Measurements from ENCODE around the gene RGS7.

The RGS7 gene

DNA sequence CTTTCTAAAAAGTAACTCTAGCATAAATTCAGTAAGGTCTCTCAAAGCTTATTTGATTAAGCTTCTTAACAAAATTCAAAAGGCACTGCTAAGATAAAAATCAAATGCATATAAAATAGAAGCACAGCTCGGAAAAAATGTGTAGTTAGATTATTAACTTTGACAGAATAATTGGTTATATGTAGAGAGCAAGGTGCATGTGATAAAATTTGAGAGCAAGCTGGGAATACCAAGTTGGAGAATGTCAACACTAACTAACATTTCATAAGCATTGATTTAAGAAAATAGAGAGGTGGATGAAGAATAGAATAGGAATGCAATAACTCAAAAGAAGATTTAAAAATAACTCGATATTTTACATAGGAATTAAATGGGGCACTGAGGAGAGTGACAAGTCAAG, 540.5 kb downstream of the RGS7 start:
- no peak for DNase-seq

GRCh38 chr1:240813720-240814119, 543.3 kb downstream of the RGS7 start:
- no peak for DNase-seq

GRCh38 chr1:240811256-240811655, 545.7 kb downstream of the RGS7 start:
- no peak for DNase-seq

DNA sequence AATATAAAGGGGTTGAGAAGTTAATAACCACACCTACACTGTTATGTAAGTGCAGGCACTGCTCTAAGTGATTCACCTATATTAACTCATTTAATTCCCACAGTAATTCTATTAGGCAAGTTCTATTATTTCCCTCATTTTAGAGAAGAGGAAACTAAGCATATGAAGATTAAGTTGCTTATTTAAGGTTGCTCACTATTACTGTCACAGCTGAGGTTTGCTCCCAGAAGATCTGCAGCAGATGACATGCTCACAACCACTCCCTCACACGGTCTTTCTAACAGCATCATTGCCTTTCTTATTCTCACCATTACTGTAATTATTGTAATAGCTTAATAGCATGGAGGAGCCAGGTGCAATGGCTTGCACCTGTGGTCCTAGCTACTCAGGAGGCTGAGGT, 548.6 kb downstream of the RGS7 start:
- peak in 1 of 3 experiments; percentile 30 for DNase-seq

DNA sequence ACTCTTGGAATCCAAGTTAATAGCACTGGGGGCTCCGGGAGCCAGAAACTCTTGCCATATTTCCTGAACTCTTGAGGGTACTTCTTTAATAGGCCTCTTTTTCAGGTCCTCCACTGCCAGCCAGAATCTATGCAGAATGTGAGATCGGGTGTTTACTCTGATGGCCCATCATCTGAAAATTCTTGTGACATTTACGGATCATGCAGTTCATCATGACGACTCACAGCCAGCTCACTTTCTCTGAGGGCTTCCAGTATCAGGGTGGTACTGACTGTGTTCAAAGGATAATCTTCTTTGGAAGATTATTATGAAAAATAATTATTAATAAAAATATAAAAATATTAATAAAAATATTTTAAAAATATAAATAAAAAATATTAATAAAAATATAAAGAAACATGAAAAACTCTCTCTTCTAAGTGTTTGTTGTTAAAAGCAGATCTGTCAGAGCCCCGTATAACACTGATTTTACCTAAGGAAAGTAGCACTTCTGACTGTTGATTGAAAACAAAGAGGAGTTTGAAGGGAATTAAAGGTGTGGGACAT, 550.7 kb downstream of the RGS7 start:
- DNase-seq, result no peak

DNA sequence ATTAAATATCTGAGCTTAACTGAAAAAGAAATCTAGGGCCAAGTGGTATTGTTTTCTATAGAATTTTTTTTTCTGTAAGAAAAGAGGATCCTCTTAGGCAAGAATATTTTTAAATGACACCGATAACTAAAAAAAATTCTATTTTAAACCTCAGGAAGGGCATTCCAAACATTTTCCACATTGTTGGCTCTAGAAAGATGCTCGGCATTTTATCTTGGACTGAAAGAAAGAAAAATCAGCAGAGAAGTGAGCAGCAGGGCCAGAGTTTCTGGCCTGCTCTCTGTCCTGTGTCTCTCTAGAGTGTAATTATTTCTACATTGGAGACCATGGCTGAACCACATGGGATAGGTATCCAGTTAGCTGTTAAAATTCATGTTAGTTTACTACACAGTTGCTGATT, 552.5 kb downstream of the RGS7 start:
- no peak for DNase-seq

DNA sequence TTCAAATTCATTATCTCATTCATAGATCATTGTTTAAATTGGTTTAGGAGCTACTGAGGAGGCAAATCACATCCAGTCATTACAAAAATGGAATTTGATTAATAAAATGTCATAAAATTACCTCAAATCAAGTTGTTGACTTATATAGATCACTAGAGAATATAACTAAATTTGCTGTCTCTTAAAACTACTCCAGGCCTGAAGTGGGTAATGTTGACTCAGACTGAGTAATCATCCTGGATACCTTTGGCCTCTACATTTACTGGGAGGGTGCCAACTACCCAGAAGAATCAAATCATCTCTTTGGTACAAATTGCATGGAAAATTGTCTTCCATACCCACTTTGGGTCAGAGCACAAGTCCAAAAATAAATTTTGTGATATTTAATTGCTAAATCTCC, 553.9 kb downstream of the RGS7 start:
- DNase-seq, result peak in 1 of 3 experiments; percentile 29

DNA sequence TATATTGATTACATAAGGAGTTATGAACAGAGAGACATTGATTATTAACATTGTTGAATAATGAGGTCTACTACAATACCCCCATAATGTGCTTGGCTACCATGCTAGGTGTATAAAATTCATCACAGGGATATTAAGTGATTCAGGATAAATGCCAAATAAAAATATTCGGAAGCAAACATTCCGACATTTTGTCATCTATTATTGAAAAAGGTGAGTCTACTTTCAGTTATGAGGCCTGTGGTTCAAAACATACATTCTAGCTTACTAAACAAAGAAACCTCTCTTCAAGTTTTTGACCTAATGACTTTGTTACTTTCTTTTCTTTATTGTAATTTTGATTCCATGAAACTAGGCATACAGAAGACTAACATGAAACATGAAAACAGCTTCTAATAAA, 554.7 kb downstream of the RGS7 start:
- DNase-seq, result no peak

- DNase-seq, result no peak
These were observed 555.6 kb downstream of the RGS7 start for GRCh38 chr1:240801442-240801841.

DNA sequence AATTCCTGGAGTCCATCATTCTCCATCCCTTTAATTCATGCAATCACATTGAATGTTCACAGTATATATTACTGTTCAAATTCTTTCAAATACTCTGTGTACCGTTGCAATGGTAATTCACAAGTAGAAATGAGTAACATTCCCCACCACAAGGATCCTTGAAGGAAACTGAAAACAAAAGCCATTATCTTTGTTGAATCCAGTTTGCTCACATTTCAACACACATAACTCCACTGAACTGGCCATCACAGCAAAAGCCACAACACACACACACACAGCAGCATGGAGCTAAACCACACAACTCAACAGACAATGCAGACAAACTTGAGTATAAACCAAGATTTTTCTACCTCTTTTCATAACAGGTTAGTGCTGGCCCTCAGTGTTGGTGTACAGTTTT, 556.7 kb downstream of the RGS7 start:
- no peak for DNase-seq

DNA sequence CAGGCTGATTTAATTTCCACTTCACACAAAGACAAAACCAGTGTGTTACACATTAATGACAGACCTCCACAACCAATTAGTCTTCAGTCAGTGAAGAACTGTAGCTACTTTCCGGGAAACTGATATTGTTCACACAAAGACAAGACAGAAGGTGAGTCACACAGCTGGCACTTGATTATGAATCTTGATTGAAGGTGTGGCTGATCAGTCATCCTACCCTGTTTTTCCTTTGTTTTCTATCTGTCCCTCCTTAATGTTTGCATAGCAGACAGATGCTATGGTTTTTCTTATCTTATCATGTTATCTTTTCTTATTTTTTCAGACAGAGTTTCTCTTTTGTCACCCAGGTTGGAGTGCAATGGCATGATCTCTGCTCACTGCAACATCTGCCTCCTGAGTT, 560.0 kb downstream of the RGS7 start:
- peak in 1 of 3 experiments; percentile 30 for DNase-seq

- no peak for DNase-seq
These were observed 562.8 kb downstream of the RGS7 start for GRCh38 chr1:240794046-240794843.

- DNase-seq, result no peak
These were observed 564.0 kb downstream of the RGS7 start for GRCh38 chr1:240792915-240793529.

- no peak for DNase-seq
These were observed 566.1 kb downstream of the RGS7 start for GRCh38 chr1:240790856-240791255.

DNA sequence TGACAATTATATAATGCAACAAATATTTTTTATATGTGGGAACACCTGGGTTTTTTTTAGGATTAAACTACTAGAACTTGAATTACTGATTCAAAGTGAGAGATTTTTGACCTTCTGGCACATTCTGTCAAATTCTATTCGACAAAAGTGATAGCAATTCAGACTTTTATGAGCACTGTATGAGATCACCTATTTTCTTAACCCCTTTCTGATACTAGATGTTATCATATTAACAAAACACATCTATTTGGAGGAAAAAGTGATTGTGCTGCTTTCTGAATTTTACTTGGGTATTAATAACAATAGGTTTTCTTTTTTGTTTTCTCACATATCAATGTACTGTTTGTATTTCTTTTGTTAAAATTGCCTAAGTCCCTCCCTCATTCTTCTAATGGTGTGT, 570.1 kb downstream of the RGS7 start:
- DNase-seq, result no peak

- DNase-seq, result no peak
These were observed 572.2 kb downstream of the RGS7 start for GRCh38 chr1:240784776-240785175.

- peak in 2 of 3 experiments; percentile 34 to 85 for DNase-seq
These were observed 573.3 kb downstream of the RGS7 start for GRCh38 chr1:240783728-240784137.

GRCh38 chr1:240776237-240776636, 580.8 kb downstream of the RGS7 start:
- no peak for DNase-seq

DNA sequence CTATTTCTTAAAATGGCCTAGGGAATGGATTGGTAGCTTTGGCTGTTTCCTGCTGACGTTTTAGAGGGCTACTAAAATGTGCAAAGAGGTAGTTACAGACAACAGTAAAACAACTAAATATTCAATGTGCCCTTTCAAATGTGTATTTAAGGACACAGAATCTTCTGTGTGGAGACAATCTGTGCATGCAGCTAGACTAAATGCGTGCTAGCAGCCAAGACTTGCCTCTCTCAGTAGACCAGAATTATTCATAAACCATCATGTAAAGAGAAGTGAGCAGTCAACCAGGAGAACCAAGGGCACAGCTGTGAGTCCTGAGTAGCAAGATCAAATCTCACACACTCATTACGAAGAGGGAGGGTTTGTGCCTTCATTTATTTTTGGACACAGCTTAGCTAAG, 584.9 kb downstream of the RGS7 start:
- DNase-seq, result no peak

DNA sequence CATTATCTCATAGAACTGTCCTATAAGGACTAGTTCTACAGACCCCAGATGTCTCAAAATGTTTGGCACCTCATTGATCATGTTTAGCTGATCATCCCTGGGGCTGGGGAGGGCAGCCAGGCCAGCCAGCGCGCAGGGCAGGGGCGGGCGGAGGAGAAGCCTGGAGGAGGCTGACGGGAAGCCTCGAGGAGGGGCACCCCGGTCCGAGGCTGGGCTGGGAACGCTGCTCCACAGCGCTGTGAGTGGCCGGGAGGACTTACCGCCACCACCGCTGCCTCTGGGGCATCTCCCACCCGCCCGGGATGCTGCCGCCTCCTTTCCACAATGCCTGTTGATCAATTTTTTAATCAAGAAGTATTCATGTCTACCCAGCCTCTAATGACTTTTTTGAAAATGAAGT, 585.6 kb downstream of the RGS7 start:
- DNase-seq, result no peak

DNA sequence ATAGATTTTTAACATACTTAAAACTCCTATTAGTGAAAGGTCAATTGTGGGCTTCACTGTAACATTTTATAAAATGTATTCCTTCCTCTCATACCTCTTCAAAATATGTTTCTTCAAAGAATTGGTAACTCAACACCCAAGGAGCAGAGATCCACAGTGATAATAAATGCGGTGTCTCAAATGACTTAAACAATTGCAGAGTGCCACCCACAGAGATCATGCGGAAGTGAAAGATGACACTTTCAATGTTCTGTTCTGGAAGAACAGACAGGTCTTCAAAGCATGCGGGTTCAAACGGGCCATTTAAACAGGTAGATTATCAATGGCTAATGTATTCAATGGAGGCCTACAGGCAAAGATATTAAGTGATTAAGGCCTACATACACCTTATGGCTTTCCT, 588.0 kb downstream of the RGS7 start:
- DNase-seq, result peak in 2 of 3 experiments; percentile 29 to 48

GRCh38 chr1:240766831-240767230, 590.2 kb downstream of the RGS7 start:
- no peak for DNase-seq

DNA sequence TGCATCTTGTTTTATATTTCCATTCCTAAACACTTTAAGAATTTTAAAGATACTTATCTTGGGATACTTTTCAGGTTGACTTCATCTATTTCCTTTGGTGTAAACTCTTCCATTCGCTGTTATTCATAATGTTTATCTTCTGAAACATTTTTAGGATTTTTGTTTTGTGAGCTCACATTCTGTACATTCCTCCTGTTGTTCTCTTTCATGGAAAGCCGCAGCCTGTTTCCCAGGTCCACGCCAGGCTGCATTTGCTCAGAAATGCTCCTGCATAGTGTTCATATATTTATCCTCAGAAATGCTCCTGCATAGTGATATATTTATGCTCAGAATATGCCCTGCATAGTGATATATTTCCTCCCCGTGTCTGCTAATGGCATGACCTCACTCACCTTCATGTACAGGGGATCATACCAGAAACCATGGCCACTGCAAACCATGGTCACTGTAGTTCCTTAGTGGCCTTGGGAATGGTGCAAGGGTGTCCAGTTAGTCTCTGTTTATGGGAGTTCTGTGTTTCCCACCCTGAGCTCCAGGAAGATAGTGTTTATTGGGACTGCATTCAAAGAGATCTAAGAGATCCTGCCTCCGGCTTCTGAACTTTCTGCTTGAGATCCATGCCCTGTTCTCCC, 591.2 kb downstream of the RGS7 start:
- DNase-seq, result no peak

DNA sequence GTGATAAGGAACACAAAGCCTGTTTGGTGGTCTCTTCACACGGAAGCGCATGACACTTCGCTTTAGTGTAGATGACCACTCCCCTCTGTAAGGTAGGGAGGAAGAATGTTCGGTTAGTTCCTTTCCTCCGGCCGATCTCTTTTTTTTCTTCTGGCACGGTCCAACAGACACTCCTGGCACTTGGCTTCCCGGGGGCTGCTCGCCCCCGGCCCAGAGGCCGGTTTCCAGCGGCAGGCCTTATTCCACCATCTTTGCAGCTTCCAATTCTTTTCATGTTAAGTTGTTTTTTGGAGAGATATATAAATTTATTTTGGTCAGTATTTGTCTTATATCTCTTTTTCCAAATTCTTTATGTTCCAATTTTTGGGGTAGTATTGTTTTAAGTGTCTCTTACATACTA, 593.2 kb downstream of the RGS7 start:
- DNase-seq, result no peak
